CD14-positive monocyte (primary cell): Measurements from ENCODE around the gene TLE7. TPM values are rescaled to one million over a fixed set of nuclear protein-coding genes. Genes with fewer than 3 reads are reported as not detected.

Source experiments
- DNase-seq, 3 donors: peaks; one replicate each; pipeline ENCODE4 v3.0.0-alpha.2; 2011 to 2022
- H2AFZ ChIP-seq: 2 replicates; pipeline ENCODE4 v1.6.0; 2012; ENCODE audit warnings: mild to moderate bottlenecking, low read depth, low read length, inconsistent platforms; ENCODE audit not compliant: insufficient read depth, poor library complexity, severe bottlenecking
- H3K27ac ChIP-seq, 2 donors: 1 replicate in 1 of 2; 2 replicates in 1 of 2; pipeline ENCODE4 v1.5.1; 2012 to 2013; ENCODE audit warnings: low read length in 2 of 2, control low read depth in 1 of 2, inconsistent platforms in 1 of 2, low read depth in 1 of 2, mild to moderate bottlenecking in 1 of 2
- H3K27me3 ChIP-seq, 2 donors: one replicate each; pipeline versions ENCODE4 v1.6.0 to v1.6.1; 2011 to 2013; ENCODE audit warnings: low read length in 2 of 2; ENCODE audit not compliant: control insufficient read depth in 2 of 2, insufficient read depth in 2 of 2
- H3K36me3 ChIP-seq, 2 donors: replicated peaks in 1 of 2; 1 replicate in 1 of 2; 2 replicates in 1 of 2; pipeline versions ENCODE4 v1.5.1 to v1.6.1; 2012 to 2013; ENCODE audit warnings: low read length in 2 of 2, control low read depth in 1 of 2, inconsistent platforms in 1 of 2, mild to moderate bottlenecking in 1 of 2; ENCODE audit not compliant: insufficient read depth in 2 of 2, control insufficient read depth in 1 of 2
- H3K4me1 ChIP-seq, 2 donors: 1 replicate in 1 of 2; 2 replicates in 1 of 2; pipeline versions ENCODE4 v1.5.1 to v1.6.1; 2012 to 2013; ENCODE audit warnings: low read length in 2 of 2, control low read depth in 1 of 2, inconsistent platforms in 1 of 2, mild to moderate bottlenecking in 1 of 2, moderate library complexity in 1 of 2; ENCODE audit not compliant: insufficient read depth in 2 of 2, control insufficient read depth in 1 of 2
- H3K4me2 ChIP-seq: replicated peaks from 2 replicates; pipeline ENCODE3; 2012; ENCODE audit warnings: low read length, moderate library complexity, mild to moderate bottlenecking; ENCODE audit not compliant: poor library complexity, severe bottlenecking; ENCODE audit errors: extremely low read depth
- H3K4me3 ChIP-seq, 3 experiments: fragments of 200-600 bp in 1 of 3; sonication (generic) in 1 of 3; replicated peaks in 1 of 3; 1 replicate in 2 of 3; 2 replicates in 1 of 3; pipeline ENCODE4 v1.5.1; 2011 to 2013; ENCODE audit warnings: low read length in 3 of 3, mild to moderate bottlenecking in 3 of 3, control low read depth in 2 of 3, low read depth in 2 of 3, inconsistent platforms in 1 of 3, moderate library complexity in 1 of 3
- H3K79me2 ChIP-seq: 2 replicates; pipeline ENCODE4 v1.6.0; 2012; ENCODE audit warnings: mild to moderate bottlenecking, control low read depth, inconsistent platforms, low read length, moderate library complexity; ENCODE audit not compliant: insufficient read depth
- H3K9ac ChIP-seq: 2 replicates; pipeline ENCODE4 v1.6.0; 2017; ENCODE audit warnings: low read length, mild to moderate bottlenecking; ENCODE audit not compliant: insufficient read depth, poor library complexity, severe bottlenecking
- H3K9me3 ChIP-seq, 2 donors: replicated peaks in 1 of 2; 1 replicate in 1 of 2; 2 replicates in 1 of 2; pipeline versions ENCODE4 v1.5.1 to v1.6.1; 2012 to 2013; ENCODE audit warnings: low read length in 2 of 2, control low read depth in 1 of 2; ENCODE audit not compliant: control insufficient read depth in 1 of 2, insufficient read depth in 1 of 2
- H4K20me1 ChIP-seq: 2 replicates; pipeline ENCODE4 v1.6.0; 2012; ENCODE audit warnings: mild to moderate bottlenecking, low read length, control low read depth, moderate library complexity; ENCODE audit not compliant: insufficient read depth
- H3K27ac Mint-ChIP-seq, 7 donors: one replicate each; pipeline ENCODE4 v1.8.0; 2020; ENCODE audit warnings: mild to moderate bottlenecking in 7 of 7, mixed read lengths in 7 of 7, moderate library complexity in 6 of 7, inconsistent platforms in 2 of 7
- H3K27me3 Mint-ChIP-seq, 3 donors: one replicate each; pipeline ENCODE4 v1.8.0; 2021 to 2022; ENCODE audit warnings: low read depth in 3 of 3, mild to moderate bottlenecking in 3 of 3, mixed read lengths in 3 of 3, moderate library complexity in 3 of 3, inconsistent platforms in 1 of 3
- H3K36me3 Mint-ChIP-seq, 2 donors: one replicate each; pipeline ENCODE4 v1.8.0; 2020; ENCODE audit warnings: mixed read lengths in 2 of 2, inconsistent platforms in 1 of 2, mild to moderate bottlenecking in 1 of 2
- H3K4me1 Mint-ChIP-seq: one replicate; pipeline ENCODE4 v1.8.0; 2020; ENCODE audit warnings: mild to moderate bottlenecking, mixed read lengths
- H3K4me3 Mint-ChIP-seq, 2 donors: one replicate each; pipeline ENCODE4 v1.8.0; 2020; ENCODE audit warnings: mild to moderate bottlenecking in 2 of 2, mixed read lengths in 2 of 2, moderate library complexity in 1 of 2
- H3K9me3 Mint-ChIP-seq, 7 donors: one replicate each; pipeline ENCODE4 v1.8.0; 2020 to 2022; ENCODE audit warnings: mixed read lengths in 7 of 7, mild to moderate bottlenecking in 6 of 7, moderate library complexity in 6 of 7, inconsistent platforms in 2 of 7
- WGBS: methylation state at CpG from one replicate; pipeline ENCODE4 v1.1.5; 2013; ENCODE audit warnings: missing lambda C conversion rate; ENCODE audit not compliant: insufficient coverage; 5-methylcytosine and 5-hydroxymethylcytosine counted together
- intact Hi-C, 2 donors: fragments of 100-400 bp; cut with micrococcal nuclease; formaldehyde crosslinking; loops; one replicate each; pipeline versions ENCODE4 v1.15.0 to v1.15.1; 2023
- polyA plus RNA-seq, 3 donors: library from polyadenylated mRNA; depleted of rRNA in 1 of 3; unstranded in 2 of 3; stranded (reverse) in 1 of 3; fragments of 300-500 nt in 2 of 3; fragments of >200 nt in 1 of 3; fragmentation: Illumina TruSeq in 2 of 3; gene quantifications; 1 replicate in 2 of 3; 2 replicates in 1 of 3; pipeline ENCODE4 v1.2.3, GENCODE V29; 2012 to 2021
- TF ChIP-seq, protein P1 (sequence below): fragments of 200-600 bp; IDR thresholded peaks from one replicate; pipeline ENCODE4 v1.8.0; 2022; ENCODE audit warnings: antibody characterized with exemption, mild to moderate bottlenecking

The TLE7 gene
- polyA plus RNA-seq, 3 donors = not detected

DNA sequence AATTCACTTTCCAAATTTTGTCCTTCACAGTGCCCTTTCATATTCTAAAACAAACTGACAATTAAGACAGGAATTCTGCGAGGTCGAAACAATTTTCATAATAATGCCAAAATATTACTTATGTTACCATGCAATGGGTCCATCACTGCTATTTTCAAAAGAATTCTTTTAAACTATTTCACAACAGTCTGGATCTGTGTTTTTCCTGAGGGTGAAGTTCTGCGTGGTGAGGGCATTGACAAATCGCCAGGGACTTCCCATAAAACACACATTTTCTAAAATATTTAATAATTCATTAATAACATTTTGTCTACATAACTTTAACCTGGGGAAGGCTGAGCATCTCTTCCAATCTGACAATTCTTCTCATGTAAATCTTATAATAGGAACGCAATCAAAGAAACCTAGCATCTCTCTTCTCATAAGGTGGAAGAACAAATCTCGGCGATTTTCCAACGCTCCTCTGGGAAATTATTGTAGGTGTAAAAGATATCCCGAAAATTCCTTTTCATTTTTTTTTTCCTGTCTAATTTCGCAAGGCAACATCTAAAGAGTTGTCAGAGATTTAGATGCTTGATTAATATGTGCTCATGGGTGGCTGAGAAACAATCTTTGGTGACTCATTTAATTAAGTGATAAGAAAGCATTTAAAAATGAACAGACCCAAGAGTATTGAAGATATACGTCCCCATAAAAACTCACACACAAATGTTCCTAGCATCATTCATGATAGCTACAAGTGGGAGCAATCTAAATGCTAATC, 41.9 kb downstream of the TLE7 start:
- peaks cover 2 to 20% (median 18%) of the 10 kb centered on the region in 7 donors for H3K9me3 Mint-ChIP-seq
- no peak for DNase-seq
- Histone ChIP-seq H3K9me3 (peaks cover 14 to 15% of the 10 kb centered on the region in 2 donors), H3K4me3 (no peak overlapping the region), H3K4me2 (no peak overlapping the region), H2AFZ (no peak overlapping the region), H3K36me3 (no peaks in the 10 kb centered on the region), H4K20me1 (no peaks in the 10 kb centered on the region), H3K79me2 (no peaks in the 10 kb centered on the region), H3K4me1 (no peaks in the 10 kb centered on the region), H3K27ac (no peak overlapping the region), H3K9ac (no peak overlapping the region), H3K27me3 (peaks cover 0 to 6% of the 10 kb centered on the region in 2 donors)
- no peak overlapping the region for H3K4me3 Mint-ChIP-seq
- TF ChIP-seq, protein P1, sequence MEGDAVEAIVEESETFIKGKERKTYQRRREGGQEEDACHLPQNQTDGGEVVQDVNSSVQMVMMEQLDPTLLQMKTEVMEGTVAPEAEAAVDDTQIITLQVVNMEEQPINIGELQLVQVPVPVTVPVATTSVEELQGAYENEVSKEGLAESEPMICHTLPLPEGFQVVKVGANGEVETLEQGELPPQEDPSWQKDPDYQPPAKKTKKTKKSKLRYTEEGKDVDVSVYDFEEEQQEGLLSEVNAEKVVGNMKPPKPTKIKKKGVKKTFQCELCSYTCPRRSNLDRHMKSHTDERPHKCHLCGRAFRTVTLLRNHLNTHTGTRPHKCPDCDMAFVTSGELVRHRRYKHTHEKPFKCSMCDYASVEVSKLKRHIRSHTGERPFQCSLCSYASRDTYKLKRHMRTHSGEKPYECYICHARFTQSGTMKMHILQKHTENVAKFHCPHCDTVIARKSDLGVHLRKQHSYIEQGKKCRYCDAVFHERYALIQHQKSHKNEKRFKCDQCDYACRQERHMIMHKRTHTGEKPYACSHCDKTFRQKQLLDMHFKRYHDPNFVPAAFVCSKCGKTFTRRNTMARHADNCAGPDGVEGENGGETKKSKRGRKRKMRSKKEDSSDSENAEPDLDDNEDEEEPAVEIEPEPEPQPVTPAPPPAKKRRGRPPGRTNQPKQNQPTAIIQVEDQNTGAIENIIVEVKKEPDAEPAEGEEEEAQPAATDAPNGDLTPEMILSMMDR = no peak
- intact Hi-C loops = no loop called here
- no peaks in the 10 kb centered on the region for H3K4me1 Mint-ChIP-seq
- peaks cover 12 to 36% (median 22%) of the 10 kb centered on the region in 3 donors for H3K27me3 Mint-ChIP-seq
- no CpG with 5 or more reads among the region's 11 CpGs for WGBS
- H3K36me3 Mint-ChIP-seq = no peaks in the 10 kb centered on the region
- no peak overlapping the region for H3K27ac Mint-ChIP-seq

DNA sequence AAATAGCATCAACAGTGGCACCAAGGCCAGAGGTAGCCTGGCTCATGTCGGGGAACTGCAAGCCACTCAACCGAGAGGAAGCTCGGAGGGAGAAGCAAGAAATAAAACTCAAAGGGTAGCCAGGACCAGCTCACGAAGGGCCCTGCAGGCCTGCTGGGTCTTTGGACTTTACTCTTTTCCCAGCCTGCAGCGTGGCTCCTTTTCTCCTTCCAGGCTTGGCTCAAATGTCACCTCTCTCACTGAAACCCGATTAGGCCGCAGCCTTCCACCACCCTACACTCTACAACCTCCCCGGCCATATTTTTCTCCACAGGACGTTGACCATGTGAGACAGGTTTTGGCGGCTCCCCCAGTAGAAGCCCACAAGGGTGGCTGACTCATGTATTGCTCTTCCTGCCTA, 45.3 kb downstream of the TLE7 start:
- Histone ChIP-seq H3K36me3 (no peaks in the 10 kb centered on the region), H2AFZ (no peak overlapping the region), H3K4me2 (no peak overlapping the region), H3K79me2 (no peaks in the 10 kb centered on the region), H3K9ac (no peak overlapping the region), H3K27ac (no peak overlapping the region), H3K4me3 (no peak overlapping the region), H3K9me3 (no peaks in the 10 kb centered on the region), H4K20me1 (no peaks in the 10 kb centered on the region), H3K4me1 (no peaks in the 10 kb centered on the region), H3K27me3 (no peaks in the 10 kb centered on the region)
- intact Hi-C loops = no loop called here
- peaks cover 0 to 2% (median 0%) of the 10 kb centered on the region in 7 donors for H3K9me3 Mint-ChIP-seq
- no peak overlapping the region for H3K27ac Mint-ChIP-seq
- no peaks in the 10 kb centered on the region for H3K4me1 Mint-ChIP-seq
- no peak for DNase-seq
- WGBS = 78% methylated on average over 10 of the region's 10 CpGs
- peaks cover 6 to 31% (median 14%) of the 10 kb centered on the region in 3 donors for H3K27me3 Mint-ChIP-seq
- TF ChIP-seq, protein P1 = no peak
- H3K4me3 Mint-ChIP-seq = no peak overlapping the region
- H3K36me3 Mint-ChIP-seq = no peaks in the 10 kb centered on the region
